T1000 (cell line): ENCODE measurements around the gene CST9.
"Not testable (repeated sequence)": the region's sequence is repeated elsewhere in the genome, so short reads cannot be mapped to it uniquely, and the experiment has no call there.

Experiments used
- DNase-seq: peaks from one replicate; lab custom pipeline; 2025; ENCODE audit warnings: mixed read lengths; lab: John Stamatoyannopoulos, UW

The CST9 gene

DNA sequence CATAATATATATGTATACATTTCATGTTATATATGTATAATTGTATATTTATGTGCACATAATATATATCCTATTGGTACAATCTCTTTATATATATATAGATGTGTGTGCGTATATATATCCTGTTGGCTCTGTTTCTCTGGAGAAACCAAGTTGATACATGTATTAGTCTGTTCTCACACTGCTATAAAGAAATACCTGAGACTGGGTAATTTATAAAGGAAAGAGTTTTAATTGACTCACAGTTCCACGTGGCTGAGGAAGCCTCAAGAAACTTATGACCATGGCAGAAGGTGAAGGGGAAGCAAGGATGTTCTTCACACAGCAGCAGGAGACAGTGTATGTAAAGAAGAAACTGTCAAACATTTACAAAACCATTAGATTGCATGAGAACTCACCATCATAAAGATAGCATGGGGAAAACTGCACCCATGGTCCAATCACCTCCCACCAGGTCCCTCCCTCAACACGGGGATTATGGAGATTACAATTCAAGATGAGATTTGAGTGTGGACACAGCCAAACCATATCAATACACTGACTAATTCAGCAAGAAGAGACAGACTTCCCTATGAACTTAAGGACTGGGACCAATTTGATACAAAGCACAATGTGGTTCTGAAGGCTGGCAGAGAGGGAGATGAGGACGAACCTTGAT lies 18.1 kb upstream of the CST9 start:
- no peak for DNase-seq

DNA sequence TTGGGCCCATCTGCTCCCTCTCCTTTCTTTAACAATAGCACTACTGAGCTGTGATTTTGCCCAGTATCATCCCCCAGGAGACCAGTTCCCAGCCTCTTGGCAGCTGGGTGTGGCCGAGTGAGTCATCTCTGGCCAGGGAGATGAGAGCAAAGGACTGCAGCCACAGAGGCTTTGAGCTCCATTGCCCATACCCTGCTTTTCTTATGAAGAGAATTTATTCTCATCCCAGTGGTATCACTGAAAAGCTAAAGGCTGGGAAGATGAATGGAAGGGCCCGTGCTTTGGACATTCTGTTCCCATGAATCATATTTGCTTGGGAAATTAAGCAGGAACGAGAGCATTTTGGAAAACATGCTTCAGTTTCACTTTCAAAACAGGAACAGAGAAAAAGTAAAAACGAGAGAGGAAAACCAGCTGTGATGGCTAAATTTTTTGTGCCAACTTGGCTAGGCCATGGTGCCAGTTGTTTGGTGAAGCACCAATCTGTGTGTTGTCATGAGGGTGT lies 17.2 kb upstream of the CST9 start:
- peak; percentile 64 for DNase-seq

DNA sequence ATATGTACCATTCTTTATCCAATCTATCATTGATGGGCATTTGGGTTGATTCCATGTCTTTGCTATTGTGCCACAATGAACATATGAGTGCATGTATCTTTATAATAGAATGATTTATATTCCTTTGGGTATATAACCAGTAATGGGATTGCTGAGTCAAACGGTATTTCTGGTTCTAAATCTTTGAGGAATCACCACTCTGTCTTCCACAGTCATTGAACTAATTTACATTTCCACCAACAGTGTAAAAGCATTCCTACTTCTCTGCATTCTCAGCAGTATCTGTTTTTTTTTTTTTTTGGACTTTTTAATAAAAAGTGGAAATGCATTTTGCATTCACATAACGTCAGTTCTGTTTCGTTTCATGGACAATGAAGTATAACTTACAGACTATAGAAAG lies 16.7 kb upstream of the CST9 start:
- not testable (repeated sequence) for DNase-seq

DNA sequence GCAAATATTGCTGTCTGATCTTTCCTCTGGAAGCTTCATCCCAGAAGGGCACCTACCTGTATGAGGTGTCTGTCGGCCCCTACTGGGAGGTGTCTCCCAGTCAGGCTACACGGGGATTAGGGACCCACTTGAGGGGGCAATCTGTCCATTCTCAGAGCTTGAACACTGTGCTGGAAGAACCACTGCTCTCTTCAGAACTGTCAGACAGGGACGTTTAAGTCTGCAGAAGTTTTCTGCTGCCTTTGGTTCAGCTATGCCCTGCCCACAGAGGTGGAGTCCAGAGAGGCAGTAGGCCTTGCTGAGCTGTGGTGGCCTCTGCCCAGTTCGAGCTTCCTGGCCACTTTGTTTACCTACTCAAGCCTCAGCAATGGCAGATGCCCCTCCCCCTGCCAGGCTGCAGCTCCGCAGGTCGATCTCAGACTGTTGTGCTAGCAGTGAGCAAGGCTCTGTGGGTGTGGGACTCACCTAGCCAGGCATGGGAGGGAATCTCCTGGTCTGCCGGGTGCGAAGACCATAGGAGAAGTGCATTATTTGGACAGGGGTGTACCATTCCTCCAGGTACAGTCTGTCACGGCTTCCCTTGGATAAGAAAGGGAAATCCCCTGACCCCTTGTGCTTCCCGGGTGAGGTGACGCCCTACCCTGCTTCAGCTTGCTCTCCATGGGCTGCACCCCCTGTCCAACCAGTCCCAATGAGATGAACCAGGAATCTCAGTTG lies 15.1 kb upstream of the CST9 start:
- DNase-seq = not testable (repeated sequence)

DNA sequence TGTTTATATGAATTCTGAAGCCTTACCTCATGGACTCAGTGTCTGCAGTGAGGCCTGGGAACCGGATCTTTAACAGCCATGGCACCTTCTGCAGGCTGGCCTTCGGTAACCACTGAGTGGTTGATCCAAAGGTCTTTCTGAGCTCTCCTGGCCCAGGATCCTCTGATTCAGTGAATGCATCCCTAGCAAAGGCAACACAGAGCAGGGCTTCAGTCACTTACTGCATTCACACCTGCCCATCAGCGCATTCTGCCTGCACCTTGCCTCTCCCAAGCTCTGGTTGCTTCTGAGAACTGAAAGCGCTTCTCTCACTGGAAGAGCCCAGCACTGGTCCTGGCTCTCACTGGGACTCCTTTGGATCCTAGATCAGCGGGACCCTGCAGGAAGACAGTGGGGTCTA lies 8.4 kb upstream of the CST9 start:
- no peak for DNase-seq

DNA sequence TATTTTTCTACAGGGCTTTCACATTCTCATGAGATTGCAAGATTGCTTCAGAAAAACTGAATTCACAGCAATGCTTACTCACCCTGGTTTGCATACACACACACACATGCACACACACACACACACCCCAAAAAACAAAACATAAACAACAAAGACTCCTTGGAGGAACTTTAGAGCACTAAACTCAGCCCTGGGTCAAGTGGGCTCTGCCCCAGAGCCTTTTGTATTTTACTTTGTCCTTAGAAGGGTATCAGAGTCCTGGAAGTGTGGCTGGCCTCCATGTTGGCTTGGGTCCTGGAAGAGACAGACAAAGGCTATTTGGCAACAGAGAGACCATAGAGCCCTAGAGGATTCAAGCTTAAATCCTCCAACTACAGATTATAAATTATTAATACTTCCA lies 8.0 kb upstream of the CST9 start:
- no peak for DNase-seq

DNA sequence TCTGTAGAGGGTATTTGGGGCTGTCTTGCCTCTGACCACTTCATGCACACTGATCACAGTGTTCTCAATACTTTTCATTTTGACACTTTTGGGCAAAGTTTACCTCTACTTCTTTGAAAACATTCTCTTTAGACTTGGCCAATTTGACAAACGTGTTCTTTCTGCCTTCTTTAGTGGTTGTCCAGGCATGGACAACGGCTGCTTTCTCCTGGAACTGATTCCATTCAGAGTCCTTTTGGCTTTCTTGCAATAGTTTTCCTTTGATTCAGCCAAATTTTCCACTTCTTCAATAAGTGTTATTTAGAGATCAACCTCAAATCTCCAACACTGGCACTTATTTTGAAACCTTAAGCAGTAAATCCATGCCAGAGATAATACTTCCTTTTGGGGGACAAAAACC lies 6.7 kb upstream of the CST9 start:
- DNase-seq = no peak

DNA sequence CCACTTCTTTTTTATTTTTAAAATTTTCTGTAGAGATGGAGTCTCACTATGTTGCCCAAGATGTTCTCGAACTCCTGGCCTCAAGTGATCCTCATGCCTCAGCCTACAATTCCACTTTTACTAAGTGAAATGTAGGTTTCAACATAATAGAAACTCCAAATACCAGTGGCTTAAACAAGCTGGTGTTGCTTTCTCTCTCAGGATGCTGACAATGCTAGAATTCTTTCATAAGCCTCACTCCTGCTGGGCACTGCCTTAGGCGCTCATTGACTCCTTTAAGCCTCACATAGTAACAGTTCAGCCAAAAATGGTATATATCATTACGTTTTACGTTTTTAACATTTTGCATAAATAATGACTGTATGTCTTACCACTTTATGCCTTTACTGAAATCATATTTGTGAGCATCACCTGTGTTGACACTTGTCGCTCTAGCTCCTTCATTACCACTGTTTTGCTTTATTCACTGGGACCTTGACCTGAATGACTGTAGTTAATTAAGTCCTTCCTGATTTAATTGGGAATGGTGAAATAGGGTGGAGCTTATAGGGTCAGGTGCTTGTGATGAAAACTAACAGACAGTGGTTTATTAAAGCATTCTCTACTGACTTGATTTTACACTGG lies 3.9 kb upstream of the CST9 start:
- DNase-seq = no peak

DNA sequence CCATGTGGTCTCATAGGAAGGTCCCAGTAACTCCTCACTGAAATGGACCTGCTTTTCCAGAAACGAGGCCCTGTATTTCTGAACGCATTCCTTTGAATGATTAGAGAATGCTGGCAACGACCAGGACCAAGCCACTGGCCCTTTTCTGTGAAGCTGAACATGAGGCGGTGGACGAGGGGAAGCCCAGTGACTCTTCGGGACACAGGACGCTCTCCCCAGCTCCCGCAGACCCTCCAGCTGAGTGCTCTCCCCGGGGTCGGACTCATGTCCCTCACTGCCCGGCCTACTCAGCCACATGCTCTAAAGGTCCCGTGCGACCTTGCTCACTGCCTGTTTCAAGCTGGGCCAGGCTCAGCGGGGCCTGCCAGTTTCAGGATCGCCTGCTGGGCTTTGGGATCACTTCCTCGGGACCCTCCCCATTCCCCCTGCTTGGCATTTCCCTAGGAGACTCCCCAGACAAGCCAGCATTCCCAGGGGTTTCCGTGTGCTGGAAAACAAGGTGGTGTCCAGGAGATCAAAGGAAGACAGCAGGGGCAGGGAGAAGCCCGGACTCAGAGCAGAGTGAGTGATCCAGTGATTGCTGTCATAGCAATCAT lies 2.6 kb upstream of the CST9 start:
- no peak for DNase-seq

DNA sequence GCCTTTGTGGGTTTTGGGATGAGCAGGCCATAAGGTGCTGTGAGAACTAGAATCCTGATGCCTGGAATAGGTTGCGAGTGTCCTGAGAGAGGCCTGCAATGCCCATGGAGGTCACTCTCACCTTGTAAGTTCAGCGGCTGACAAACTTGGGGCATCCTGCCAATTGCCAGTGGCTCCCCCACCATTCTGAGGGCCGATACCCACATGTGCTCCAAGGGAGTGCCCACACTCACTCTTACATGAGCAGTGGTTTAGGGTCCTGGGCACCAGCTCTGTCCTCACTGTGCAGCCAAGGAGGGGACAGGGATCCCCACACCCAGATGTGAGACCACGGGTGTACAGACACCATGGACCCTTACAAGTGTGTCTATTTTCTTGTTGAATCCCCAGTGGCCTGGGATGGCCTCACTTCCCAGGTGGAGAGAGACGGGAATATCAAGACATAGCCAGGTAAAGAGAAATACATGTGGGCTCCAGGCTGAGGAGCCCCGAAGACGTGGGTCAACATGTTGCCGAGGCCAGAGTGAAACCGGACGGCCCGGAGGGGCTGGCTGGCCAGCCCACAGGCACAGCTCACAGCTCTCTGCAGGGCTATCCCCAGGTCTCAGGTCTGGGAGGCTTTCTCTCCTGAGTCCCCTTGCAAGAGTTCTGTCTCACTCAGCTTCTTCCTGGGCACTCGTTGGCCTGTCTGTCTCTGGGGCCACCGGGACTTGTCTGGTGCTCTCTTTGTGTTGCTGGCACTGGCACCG lies 2.0 kb upstream of the CST9 start:
- DNase-seq = no peak

DNA sequence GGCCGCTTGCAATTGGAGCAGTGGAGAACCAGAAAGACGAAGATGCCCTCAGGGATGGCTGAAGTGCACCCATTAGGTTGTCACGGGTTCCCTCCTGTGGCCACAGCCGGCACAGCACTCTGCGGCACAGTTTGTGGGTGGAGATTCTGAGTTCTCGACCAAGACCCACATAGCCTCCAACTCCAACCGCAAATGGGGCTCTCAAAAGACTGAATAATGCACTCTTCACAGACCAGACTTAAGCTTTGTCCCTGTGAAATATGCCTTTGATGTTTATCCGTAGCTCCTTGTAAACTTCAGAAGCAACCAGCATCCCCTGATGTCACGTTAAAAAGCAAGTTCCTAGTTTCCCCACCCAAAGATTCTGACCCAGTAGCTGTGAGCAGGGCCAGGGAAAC lies 934 bp upstream of the CST9 start:
- DNase-seq = peak; percentile 61

DNA sequence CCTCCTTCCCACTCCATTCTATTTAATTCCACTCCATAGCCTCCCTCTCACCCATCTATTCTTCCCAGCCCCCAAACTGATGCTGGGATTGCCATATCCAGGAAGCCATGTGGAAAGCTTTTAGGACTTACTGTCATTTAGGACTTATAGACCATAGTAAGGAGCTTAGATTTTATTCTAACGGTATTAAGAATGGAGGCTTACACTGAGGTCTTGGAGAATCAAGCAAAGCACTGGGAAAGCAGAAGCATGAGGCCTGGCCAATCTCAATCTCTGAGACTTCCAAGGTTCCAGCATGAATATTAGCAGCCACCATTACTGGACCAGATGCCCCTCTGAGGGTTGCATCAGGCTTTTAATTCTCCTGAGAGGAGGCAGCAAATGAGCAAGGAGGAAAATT lies 1.4 kb downstream of the CST9 start:
- DNase-seq = no peak

DNA sequence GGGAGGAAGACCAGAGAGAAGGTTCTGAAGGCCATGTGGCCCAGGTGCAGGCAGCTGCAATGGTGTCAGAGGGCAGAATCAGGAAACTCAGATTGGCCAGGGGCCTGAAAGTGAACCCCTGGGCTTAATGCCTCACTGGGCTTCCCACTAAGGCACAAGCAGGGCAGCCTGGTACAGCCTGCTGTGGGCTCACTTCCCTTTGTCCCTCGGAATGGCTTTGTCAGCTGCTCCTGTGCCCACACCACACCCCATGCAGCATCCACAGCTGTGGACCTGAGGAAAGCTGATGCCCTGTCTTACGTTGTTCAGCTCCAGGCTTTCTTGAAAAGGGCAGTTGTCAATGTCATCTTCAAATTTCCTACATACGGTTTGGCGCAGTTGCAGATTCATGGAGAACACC lies 2.4 kb downstream of the CST9 start:
- no peak for DNase-seq

DNA sequence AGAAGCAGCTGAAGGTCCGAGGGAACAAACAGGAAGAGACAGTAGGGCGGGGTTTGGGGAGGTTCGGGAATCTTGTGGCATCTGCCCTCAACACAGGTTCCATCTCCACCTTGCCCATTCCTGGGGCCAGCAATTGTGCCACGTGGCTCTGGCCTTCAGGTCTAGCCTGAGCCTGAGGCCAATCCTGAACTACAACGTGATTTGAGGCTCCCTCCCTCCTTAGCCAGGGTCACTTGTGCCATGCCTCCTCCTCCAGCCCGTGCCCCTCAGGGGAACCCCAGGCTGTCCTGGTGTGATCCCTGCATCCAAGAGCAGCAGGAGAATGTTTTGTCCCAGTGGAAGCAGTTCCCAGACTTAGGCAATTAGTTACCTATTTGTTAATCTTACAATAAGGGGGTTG lies 3.0 kb downstream of the CST9 start:
- DNase-seq = no peak

DNA sequence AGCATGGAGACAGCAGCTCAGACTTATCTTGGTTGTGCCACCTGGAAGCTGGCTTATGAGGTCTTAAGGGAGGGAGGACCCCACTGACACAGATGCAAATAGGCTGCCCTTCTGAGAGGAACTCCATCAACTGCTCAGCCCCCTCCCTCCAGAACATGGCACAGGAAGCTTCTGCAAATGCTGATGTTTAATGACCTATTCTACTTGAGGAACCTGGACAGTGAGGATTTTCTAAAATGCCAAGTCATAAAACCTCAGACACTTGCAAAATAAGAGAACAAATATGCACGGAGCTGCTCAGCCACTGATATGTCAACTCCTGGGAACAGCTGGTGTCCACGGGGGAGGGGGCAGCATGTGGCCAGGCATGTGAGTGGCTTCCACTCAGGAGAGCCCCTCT lies 3.5 kb downstream of the CST9 start:
- DNase-seq = no peak

DNA sequence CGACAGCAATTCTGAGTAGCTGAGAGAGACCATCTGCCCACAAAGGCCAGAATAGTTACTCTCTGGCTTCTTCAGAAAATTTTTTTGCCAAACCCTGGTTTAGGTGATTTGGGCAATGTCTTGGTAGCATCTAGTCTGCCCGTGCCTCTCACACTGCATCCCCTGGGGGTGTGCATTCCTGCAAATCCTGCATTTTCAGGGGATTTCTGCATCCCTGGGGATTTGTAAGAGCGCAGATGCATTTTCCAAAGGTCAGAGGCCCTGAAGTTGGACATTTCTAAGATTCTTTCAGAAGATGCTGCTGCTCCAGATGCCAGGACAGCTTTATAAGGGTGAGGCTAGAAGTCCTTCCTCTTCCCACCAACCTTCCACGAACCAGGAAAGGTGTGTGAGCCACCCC lies 4.0 kb downstream of the CST9 start:
- no peak for DNase-seq

DNA sequence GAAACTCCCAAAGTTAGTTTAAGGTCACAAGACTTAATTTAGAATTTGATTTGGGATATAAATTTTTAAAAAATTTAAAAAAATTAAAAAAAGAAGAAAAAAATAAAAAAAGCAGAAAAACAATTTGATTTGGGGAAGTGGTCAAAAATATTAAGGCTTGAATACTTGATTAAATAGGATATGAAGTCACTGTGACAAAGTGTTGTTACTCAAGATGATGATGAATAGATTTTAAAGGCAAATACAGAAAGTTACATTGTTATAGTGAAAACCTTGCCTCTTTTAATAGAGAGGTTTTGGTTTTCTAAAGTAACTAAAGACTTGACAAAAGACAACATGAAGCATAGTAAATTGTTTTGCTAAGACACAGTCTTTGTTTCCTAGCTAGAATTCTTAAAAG lies 7.2 kb downstream of the CST9 start:
- no peak for DNase-seq

DNA sequence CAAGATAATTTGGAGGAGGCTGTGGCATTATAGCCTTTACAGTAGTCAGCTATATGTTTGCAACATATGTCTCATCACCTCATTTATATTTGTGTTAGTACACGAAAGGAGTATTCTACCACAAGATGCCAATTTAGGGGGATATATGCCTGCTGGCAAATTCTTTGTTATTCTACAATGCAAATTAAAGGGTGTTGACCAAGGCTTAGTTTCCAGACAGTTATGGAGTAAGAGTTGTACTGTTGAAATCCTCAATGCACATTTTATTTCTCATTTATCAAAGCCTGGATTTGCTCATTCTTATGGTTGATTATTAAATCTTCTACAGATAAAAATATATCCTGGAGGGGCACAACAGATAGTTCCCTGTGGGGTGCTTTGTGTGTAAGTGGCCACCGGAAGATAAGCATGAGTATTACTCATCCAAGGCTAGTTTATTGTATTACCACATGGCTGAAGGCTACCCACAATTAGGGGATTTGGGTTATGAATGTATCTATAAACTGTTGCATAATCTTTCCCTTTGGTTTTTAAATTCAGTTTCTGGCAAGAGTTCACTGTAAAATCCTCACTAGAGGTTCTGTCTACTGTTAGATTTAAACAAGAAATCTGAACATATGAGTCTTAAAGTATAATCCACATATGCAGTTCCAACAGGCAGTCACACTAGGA lies 9.0 kb downstream of the CST9 start:
- DNase-seq = no peak

DNA sequence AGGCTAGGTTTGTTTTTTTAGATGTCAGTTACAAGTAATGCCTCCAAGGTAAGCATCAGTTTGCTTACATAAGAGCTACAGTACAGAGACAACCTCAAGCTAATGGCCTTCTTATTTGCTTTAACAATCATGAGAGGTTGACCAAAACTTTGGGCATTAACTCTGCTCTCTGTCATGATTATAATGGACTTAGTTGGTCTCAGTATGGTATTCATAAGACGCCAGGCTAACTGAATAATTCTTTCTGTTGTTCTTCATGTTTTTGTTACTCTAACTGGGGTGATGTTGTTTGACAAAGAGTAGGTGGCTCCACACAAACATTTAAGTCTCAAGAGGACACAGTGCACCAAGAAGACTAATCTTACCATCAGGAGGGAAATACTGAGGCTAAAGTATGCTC lies 9.8 kb downstream of the CST9 start:
- no peak for DNase-seq

DNA sequence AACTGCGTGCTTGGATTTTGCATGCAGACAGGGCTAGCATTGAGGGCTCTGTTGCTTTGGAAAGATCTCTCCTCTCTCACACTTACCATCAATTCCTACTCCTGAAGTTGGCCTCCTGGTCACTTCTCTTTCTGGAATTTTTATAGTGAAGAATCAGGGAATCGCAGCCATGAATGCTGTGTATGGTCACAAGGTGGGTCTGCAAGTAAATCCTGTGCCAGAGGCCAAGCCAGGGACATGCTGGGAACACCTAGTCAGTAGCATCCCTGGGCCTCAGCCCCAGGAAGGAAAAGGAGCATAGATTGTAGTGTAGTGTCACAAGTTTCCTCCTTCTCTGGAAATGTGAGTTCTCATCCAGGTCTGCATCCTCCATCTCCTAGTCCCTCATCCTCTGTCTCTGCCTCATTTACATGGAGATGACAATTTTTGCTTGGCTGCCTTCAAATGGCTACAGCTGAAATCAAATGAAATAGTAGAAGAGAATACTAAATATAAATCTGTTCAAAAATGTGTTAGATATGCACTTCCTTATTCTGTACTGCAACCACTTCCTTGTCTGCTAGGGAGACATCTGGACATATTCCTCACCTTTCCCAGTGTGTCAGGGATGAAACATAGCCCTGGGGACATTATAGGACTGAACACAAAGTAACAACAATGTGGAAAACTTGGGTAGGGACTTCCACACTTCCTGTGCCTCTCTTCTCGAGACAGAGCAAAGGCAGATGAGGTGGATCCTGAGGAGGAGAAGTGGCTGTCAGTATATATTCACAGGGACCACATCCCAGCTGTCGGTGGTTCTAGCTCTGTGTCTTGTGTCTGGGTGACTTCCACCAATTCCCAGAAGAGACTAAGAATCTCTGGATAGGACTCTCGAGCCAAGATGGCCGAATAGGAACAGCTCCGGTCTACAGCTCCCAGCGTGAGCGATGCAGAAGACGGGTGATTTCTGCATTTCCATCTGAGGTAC lies 17.0 kb downstream of the CST9 start:
- no peak for DNase-seq
